ENCODE data around the gene PRC1. TPM values are rescaled to one million over a fixed set of nuclear protein-coding genes. Genes with fewer than 3 reads are reported as not detected.
"Not testable (repeated sequence)": the region's sequence is repeated elsewhere in the genome, so short reads cannot be mapped to it uniquely, and the experiment has no call there.

The PRC1 gene
- total RNA-seq, 2 experiments from 2014 or later = 173 TPM

GRCh38 chr15:91021516-91022074 lies 27.3 kb upstream of the PRC1 start:
- intact Hi-C loops (cut with micrococcal nuclease) = loop anchor here (1.0 to 5.0 kb wide), 4 partner anchors 27 to 250 kb away; partner anchors contain the start of genes MAN2A2 and PRC1
- no peaks in the 10 kb centered on the region for H3K9me3 Mint-ChIP-seq
- H3K27me3 Mint-ChIP-seq (ENCODE audit: low read depth) = no peaks in the 10 kb centered on the region
- H3K4me1 Mint-ChIP-seq (ENCODE audit: low read depth) = peaks cover 34% of the 10 kb centered on the region
- no peak for DNase-seq
- CTCF ChIA-PET = interaction anchor here (1.1 to 2.1 kb wide), 4 partner anchors 12 to 225 kb away, joined by 3 to 12 read pairs (median 4); partner anchors contain the start of gene HDDC3
- peak overlapping the region; percentile 89 for H3K27ac Mint-ChIP-seq
- H3K36me3 Mint-ChIP-seq (ENCODE audit: low read depth) = peaks cover under 1% of the 10 kb centered on the region
- peak overlapping the region; percentile 87 for H3K4me3 Mint-ChIP-seq

GRCh38 chr15:91018158-91018557 lies 23.8 kb upstream of the PRC1 start:
- intact Hi-C loops (cut with micrococcal nuclease) = no loop called here
- Mint-ChIP-seq H3K9me3 (no peaks in the 10 kb centered on the region), H3K27ac (no peak overlapping the region), H3K27me3 (ENCODE audit: low read depth) (no peaks in the 10 kb centered on the region), H3K4me1 (ENCODE audit: low read depth) (peaks cover 34% of the 10 kb centered on the region), H3K36me3 (ENCODE audit: low read depth) (peaks cover 5% of the 10 kb centered on the region), H3K4me3 (no peak overlapping the region)
- CTCF ChIA-PET = no interaction called here
- no peak for DNase-seq

DNA sequence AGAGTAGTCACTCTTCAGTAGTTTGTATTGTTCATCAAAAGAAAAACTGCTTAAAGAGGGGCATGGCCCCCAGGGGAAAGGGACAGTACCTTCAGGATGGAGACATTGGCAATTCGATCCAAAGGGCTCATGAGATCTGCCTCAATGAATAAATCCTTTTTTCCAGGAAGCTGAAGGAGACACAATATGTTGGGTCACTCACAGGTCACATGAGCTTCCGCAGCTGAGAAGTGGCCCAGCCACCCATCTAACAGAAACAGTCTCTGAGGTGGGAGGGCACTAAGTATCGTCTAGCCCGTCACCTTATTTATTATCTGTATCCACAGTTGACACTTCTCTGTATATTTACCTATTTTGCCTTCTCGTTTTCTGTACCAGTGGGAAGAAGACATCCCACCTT lies 23.4 kb upstream of the PRC1 start:
- H3K27me3 Mint-ChIP-seq (ENCODE audit: low read depth) = no peaks in the 10 kb centered on the region
- no peaks in the 10 kb centered on the region for H3K9me3 Mint-ChIP-seq
- peaks cover 30% of the 10 kb centered on the region for H3K4me1 Mint-ChIP-seq (ENCODE audit: low read depth)
- peaks cover 7% of the 10 kb centered on the region for H3K36me3 Mint-ChIP-seq (ENCODE audit: low read depth)
- no peak overlapping the region for H3K4me3 Mint-ChIP-seq
- no peak for DNase-seq
- intact Hi-C loops (cut with micrococcal nuclease) = no loop called here
- CTCF ChIA-PET = no interaction called here
- no peak overlapping the region for H3K27ac Mint-ChIP-seq

GRCh38 chr15:91013701-91014100 lies 19.4 kb upstream of the PRC1 start:
- CTCF ChIA-PET; H3K4me3 Mint-ChIP-seq; intact Hi-C loops (cut with micrococcal nuclease); H3K27ac Mint-ChIP-seq; H3K27me3 Mint-ChIP-seq (ENCODE audit: low read depth); H3K9me3 Mint-ChIP-seq; DNase-seq: not testable (repeated sequence)
- peaks cover 10% of the 10 kb centered on the region for H3K4me1 Mint-ChIP-seq (ENCODE audit: low read depth)
- H3K36me3 Mint-ChIP-seq (ENCODE audit: low read depth) = peaks cover 20% of the 10 kb centered on the region

DNA sequence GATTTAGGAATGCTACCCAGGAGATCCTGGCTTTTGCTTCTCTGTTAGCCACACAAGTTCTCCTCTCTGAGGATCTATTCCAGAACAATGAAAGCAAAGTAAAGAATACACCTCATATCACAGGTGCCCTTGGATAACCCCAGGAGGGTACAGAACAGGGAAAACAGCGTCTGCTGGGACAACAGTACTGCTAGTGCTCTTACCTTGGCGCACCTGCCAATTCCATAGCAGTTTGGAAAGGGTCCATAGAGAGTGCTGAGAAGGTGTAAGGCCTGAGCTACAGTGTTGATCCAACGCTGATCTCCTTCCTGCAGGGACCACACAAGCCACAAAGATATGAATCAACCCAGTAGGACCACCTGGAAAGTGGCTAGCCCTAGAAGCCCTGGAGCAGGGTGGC lies 12.9 kb upstream of the PRC1 start:
- H3K4me1 Mint-ChIP-seq (ENCODE audit: low read depth) = no peaks in the 10 kb centered on the region
- intact Hi-C loops (cut with micrococcal nuclease) = no loop called here
- no peak overlapping the region for H3K4me3 Mint-ChIP-seq
- H3K36me3 Mint-ChIP-seq (ENCODE audit: low read depth) = peaks cover 25% of the 10 kb centered on the region
- no peaks in the 10 kb centered on the region for H3K27me3 Mint-ChIP-seq (ENCODE audit: low read depth)
- no peaks in the 10 kb centered on the region for H3K9me3 Mint-ChIP-seq
- H3K27ac Mint-ChIP-seq = no peak overlapping the region
- CTCF ChIA-PET = no interaction called here
- no peak for DNase-seq

DNA sequence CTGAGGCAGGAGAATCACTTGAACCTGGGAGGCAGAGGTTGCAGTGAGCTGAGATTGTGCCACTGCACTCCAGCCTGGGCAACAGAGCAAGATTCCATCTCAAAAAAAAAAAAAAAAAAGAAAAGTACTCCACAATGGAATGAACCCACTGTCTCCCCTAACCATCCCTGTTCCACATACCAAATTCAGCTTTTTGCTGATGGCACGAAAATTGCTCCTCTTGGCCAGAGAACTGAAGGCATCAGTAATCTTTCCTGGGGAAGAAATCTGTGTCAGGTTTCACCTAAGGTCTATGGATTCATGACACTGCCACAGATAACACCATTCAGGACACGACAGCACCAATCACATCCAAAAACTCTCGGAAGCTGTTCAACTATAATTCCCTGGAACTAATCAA lies 6.9 kb upstream of the PRC1 start:
- intact Hi-C loops (cut with micrococcal nuclease) = no loop called here

GRCh38 chr15:90998737-90999136 lies 4.4 kb upstream of the PRC1 start:
- Mint-ChIP-seq H3K4me1 (ENCODE audit: low read depth) (peaks cover 9% of the 10 kb centered on the region), H3K27me3 (ENCODE audit: low read depth) (no peaks in the 10 kb centered on the region), H3K9me3 (no peaks in the 10 kb centered on the region), H3K27ac (peak overlapping the region; percentile 36), H3K4me3 (no peak overlapping the region), H3K36me3 (ENCODE audit: low read depth) (peaks cover 39% of the 10 kb centered on the region)
- CTCF ChIA-PET = no interaction called here
- no peak for DNase-seq
- intact Hi-C loops (cut with micrococcal nuclease) = no loop called here

More for the DNA sequence above, 6.9 kb upstream of the PRC1 start:
- CTCF ChIA-PET = no interaction called here
- Mint-ChIP-seq H3K27ac (no peak overlapping the region), H3K9me3 (no peaks in the 10 kb centered on the region), H3K36me3 (ENCODE audit: low read depth) (peaks cover 37% of the 10 kb centered on the region), H3K4me1 (ENCODE audit: low read depth) (peaks cover 1% of the 10 kb centered on the region), H3K4me3 (no peak overlapping the region), H3K27me3 (ENCODE audit: low read depth) (no peaks in the 10 kb centered on the region)
- no peak for DNase-seq

DNA sequence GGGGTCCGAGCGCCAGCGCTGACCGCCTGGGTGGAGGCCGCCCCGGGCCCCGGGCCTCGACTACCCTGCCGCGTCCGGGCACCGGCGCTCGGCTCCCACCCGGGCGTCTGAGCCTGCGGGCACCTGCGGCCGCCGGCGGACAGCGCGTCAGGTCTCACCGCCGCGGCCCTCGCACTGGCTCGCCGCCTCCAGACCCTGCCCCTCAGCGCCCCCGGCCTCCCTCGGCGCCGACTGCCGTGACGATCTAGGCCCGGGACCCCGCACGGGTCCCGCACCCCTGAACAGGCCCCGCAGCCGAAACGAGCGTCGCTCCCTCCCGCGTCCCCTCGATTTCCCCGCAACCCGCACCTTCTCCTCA lies 297 bp downstream of the PRC1 start:
- intact Hi-C loops (cut with micrococcal nuclease) = loop anchor here (1.0 kb wide), 5 partner anchors 28 to 91 kb away; partner anchors contain the start of genes MAN2A2, UNC45A and VPS33B
- CTCF ChIA-PET = interaction anchor here (0.8 kb wide), 1 partner anchor 253 kb away, joined by 3 read pairs; no protein-coding TSS in a partner anchor
- no peak for DNase-seq
- H3K36me3 Mint-ChIP-seq (ENCODE audit: low read depth) = peaks cover 29% of the 10 kb centered on the region
- no peaks in the 10 kb centered on the region for H3K27me3 Mint-ChIP-seq (ENCODE audit: low read depth)
- peaks cover 26% of the 10 kb centered on the region for H3K4me1 Mint-ChIP-seq (ENCODE audit: low read depth)
- peak overlapping the region; percentile 100 for H3K4me3 Mint-ChIP-seq
- H3K9me3 Mint-ChIP-seq = no peaks in the 10 kb centered on the region
- H3K27ac Mint-ChIP-seq = peak overlapping the region; percentile 98

DNA sequence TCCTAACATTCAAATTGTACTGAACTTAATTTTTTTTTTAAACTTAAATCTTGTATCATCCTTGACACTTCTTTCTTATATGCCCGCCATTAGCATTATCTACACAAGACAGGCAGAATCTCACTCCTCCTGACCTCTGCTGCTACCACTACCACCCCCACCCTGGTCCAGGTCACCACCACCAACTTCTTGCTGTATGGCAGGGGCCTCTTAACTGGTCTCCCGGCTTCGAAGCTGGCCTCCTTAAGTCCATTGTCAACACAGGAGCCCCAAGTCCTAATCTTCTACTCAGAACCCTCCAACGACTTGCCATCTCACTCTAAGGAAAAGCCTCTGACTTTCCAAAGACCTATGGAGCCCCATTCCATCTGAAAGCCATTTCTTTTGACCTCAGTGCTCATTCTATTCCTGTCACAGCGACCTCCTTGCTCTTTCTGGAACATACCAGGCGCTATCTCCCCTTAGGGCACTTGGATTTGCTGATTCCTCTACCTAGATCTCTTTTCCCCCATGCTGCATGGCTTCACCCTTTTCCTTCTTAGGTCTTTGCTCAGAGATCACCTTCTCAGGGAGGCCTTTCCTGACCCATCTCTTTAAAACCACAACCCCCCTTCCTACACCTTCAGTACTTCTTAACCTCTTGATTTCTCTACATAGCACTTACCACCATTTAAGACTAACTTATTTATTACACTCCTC lies 2.6 kb downstream of the PRC1 start:
- no peaks in the 10 kb centered on the region for H3K27me3 Mint-ChIP-seq (ENCODE audit: low read depth)
- DNase-seq = no peak
- peaks cover 37% of the 10 kb centered on the region for H3K4me1 Mint-ChIP-seq (ENCODE audit: low read depth)
- no peaks in the 10 kb centered on the region for H3K9me3 Mint-ChIP-seq
- peak overlapping the region; percentile 2 for H3K4me3 Mint-ChIP-seq
- intact Hi-C loops (cut with micrococcal nuclease) = no loop called here
- peaks cover 12% of the 10 kb centered on the region for H3K36me3 Mint-ChIP-seq (ENCODE audit: low read depth)
- no peak overlapping the region for H3K27ac Mint-ChIP-seq
- CTCF ChIA-PET = interaction anchor here (1.3 kb wide), 1 partner anchor 36 kb away, joined by 4 read pairs; no protein-coding TSS in a partner anchor

GRCh38 chr15:90990446-90990845 lies 3.9 kb downstream of the PRC1 start:
- CTCF ChIA-PET = interaction anchor here (1.0 to 1.3 kb wide), 2 partner anchors 33 to 34 kb away, joined by 4 to 5 read pairs; no protein-coding TSS in a partner anchor
- H3K27ac Mint-ChIP-seq = no peak overlapping the region

GRCh38 chr15:90989040-90989768 lies 5.1 kb downstream of the PRC1 start:
- Mint-ChIP-seq H3K36me3 (ENCODE audit: low read depth) (peaks cover 17% of the 10 kb centered on the region), H3K4me3 (no peak overlapping the region), H3K27ac (no peak overlapping the region), H3K9me3 (no peaks in the 10 kb centered on the region), H3K27me3 (ENCODE audit: low read depth) (no peaks in the 10 kb centered on the region), H3K4me1 (ENCODE audit: low read depth) (peaks cover 28% of the 10 kb centered on the region)
- no peak for DNase-seq
- intact Hi-C loops (cut with micrococcal nuclease) = no loop called here
- CTCF ChIA-PET = interaction anchor here (0.6 to 1.0 kb wide), 2 partner anchors 8 to 32 kb away, joined by 3 to 5 read pairs; no protein-coding TSS in a partner anchor

More at GRCh38 chr15:90990446-90990845, 3.9 kb downstream of the PRC1 start:
- H3K4me3 Mint-ChIP-seq = no peak overlapping the region
- H3K36me3 Mint-ChIP-seq (ENCODE audit: low read depth) = peaks cover 12% of the 10 kb centered on the region
- no peaks in the 10 kb centered on the region for H3K27me3 Mint-ChIP-seq (ENCODE audit: low read depth)
- intact Hi-C loops (cut with micrococcal nuclease) = no loop called here
- H3K4me1 Mint-ChIP-seq (ENCODE audit: low read depth) = peaks cover 29% of the 10 kb centered on the region
- H3K9me3 Mint-ChIP-seq = no peaks in the 10 kb centered on the region
- no peak for DNase-seq

- Mint-ChIP-seq H3K36me3 (ENCODE audit: low read depth) (peaks cover 21% of the 10 kb centered on the region), H3K27ac (no peak overlapping the region), H3K9me3 (no peaks in the 10 kb centered on the region), H3K4me1 (ENCODE audit: low read depth) (peaks cover 28% of the 10 kb centered on the region), H3K27me3 (ENCODE audit: low read depth) (no peaks in the 10 kb centered on the region), H3K4me3 (no peak overlapping the region)
- CTCF ChIA-PET = interaction anchor here (0.8 to 1.9 kb wide), 2 partner anchors 9 to 32 kb away, joined by 3 to 5 read pairs; no protein-coding TSS in a partner anchor
- intact Hi-C loops (cut with micrococcal nuclease) = no loop called here
- no peak for DNase-seq
Measured at GRCh38 chr15:90988296-90988695, 6.0 kb downstream of the PRC1 start.

Data from activated naive CD4-positive, alpha-beta T cell treated with anti-CD3 and anti-CD28 coated beads for 36 hours (primary cell).